ENCODE results near the gene KCNJ13. TPM values are rescaled to one million over a fixed set of nuclear protein-coding genes. Genes with fewer than 3 reads are reported as not detected.

Gene KCNJ13
- total RNA-seq, 1 donor from 2014 or later = not detected

- TF ChIP-seq, protein P1, sequence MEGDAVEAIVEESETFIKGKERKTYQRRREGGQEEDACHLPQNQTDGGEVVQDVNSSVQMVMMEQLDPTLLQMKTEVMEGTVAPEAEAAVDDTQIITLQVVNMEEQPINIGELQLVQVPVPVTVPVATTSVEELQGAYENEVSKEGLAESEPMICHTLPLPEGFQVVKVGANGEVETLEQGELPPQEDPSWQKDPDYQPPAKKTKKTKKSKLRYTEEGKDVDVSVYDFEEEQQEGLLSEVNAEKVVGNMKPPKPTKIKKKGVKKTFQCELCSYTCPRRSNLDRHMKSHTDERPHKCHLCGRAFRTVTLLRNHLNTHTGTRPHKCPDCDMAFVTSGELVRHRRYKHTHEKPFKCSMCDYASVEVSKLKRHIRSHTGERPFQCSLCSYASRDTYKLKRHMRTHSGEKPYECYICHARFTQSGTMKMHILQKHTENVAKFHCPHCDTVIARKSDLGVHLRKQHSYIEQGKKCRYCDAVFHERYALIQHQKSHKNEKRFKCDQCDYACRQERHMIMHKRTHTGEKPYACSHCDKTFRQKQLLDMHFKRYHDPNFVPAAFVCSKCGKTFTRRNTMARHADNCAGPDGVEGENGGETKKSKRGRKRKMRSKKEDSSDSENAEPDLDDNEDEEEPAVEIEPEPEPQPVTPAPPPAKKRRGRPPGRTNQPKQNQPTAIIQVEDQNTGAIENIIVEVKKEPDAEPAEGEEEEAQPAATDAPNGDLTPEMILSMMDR (IDR thresholded peaks at IDR 0.05) = no peak
- no peaks in the 10 kb centered on the region for H3K27me3 Mint-ChIP-seq (ENCODE audit: low read depth)
- H3K4me3 Mint-ChIP-seq (ENCODE audit: unreplicated experiment) = no peak overlapping the region
- no peak for DNase-seq (ENCODE audit: low spot score)
- H3K4me1 Mint-ChIP-seq (ENCODE audit: low read depth) = peaks cover 13% of the 10 kb centered on the region
- H3K36me3 Mint-ChIP-seq (ENCODE audit: low read depth) = peaks cover 11% of the 10 kb centered on the region
- no peaks in the 10 kb centered on the region for H3K9me3 Mint-ChIP-seq (ENCODE audit: low read depth)
- H3K27ac Mint-ChIP-seq (ENCODE audit: unreplicated experiment) = no peak overlapping the region
Observed at GRCh38 chr2:232773815-232774214, 2.5 kb downstream of the KCNJ13 start.

- peaks cover 19% of the 10 kb centered on the region for H3K36me3 Mint-ChIP-seq (ENCODE audit: low read depth)
- H3K4me3 Mint-ChIP-seq (ENCODE audit: unreplicated experiment) = no peak overlapping the region
- H3K9me3 Mint-ChIP-seq (ENCODE audit: low read depth) = no peaks in the 10 kb centered on the region
- H3K27ac Mint-ChIP-seq (ENCODE audit: unreplicated experiment) = no peak overlapping the region
- H3K27me3 Mint-ChIP-seq (ENCODE audit: low read depth) = no peaks in the 10 kb centered on the region
- peaks cover 16% of the 10 kb centered on the region for H3K4me1 Mint-ChIP-seq (ENCODE audit: low read depth)
- TF ChIP-seq, protein P1 (IDR thresholded peaks at IDR 0.05) = no peak
- no peak for DNase-seq (ENCODE audit: low spot score)
Observed at GRCh38 chr2:232772531-232772930, 3.8 kb downstream of the KCNJ13 start.

DNA sequence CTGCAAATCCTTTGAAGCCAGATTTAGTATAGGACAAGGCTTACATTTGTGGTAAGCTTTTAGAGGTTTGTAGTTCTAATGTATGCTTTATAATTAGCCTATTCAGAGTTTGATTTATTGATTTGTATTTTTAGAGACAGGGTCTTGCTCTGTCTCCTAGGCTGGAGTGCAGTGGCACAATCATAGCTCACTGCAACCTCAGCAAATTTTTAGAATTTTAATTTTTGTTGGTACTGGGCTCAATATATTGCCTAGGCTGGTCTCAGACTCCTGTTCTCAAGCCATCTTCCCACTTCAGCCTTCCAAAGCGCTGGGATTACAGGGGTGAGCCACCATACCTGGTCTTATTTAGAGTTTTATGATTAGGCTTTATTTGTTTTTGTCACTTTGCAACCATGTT lies 4.5 kb downstream of the KCNJ13 start:
- Mint-ChIP-seq H3K4me1 (ENCODE audit: low read depth) (peaks cover 21% of the 10 kb centered on the region), H3K9me3 (ENCODE audit: low read depth) (no peaks in the 10 kb centered on the region), H3K4me3 (ENCODE audit: unreplicated experiment) (no peak overlapping the region), H3K27me3 (ENCODE audit: low read depth) (no peaks in the 10 kb centered on the region), H3K27ac (ENCODE audit: unreplicated experiment) (no peak overlapping the region), H3K36me3 (ENCODE audit: low read depth) (peaks cover 19% of the 10 kb centered on the region)
- DNase-seq (ENCODE audit: low spot score) = no peak
- TF ChIP-seq, protein P1 (IDR thresholded peaks at IDR 0.05) = no peak

GRCh38 chr2:232770207-232770606 lies 6.2 kb downstream of the KCNJ13 start:
- TF ChIP-seq, protein P1 (IDR thresholded peaks at IDR 0.05) = no peak
- Mint-ChIP-seq H3K4me3 (ENCODE audit: unreplicated experiment) (no peak overlapping the region), H3K27me3 (ENCODE audit: low read depth) (no peaks in the 10 kb centered on the region), H3K27ac (ENCODE audit: unreplicated experiment) (no peak overlapping the region), H3K9me3 (ENCODE audit: low read depth) (no peaks in the 10 kb centered on the region), H3K36me3 (ENCODE audit: low read depth) (peaks cover 19% of the 10 kb centered on the region), H3K4me1 (ENCODE audit: low read depth) (peaks cover 24% of the 10 kb centered on the region)
- DNase-seq (ENCODE audit: low spot score) = no peak

- H3K27me3 Mint-ChIP-seq (ENCODE audit: low read depth) = no peaks in the 10 kb centered on the region
- H3K4me3 Mint-ChIP-seq (ENCODE audit: unreplicated experiment) = no peak overlapping the region
- no peaks in the 10 kb centered on the region for H3K9me3 Mint-ChIP-seq (ENCODE audit: low read depth)
- peaks cover 24% of the 10 kb centered on the region for H3K4me1 Mint-ChIP-seq (ENCODE audit: low read depth)
- no peak for DNase-seq (ENCODE audit: low spot score)
- TF ChIP-seq, protein P1 (IDR thresholded peaks at IDR 0.05) = no peak
- no peak overlapping the region for H3K27ac Mint-ChIP-seq (ENCODE audit: unreplicated experiment)
- H3K36me3 Mint-ChIP-seq (ENCODE audit: low read depth) = peaks cover 21% of the 10 kb centered on the region
Observed at GRCh38 chr2:232767866-232768265, 8.5 kb downstream of the KCNJ13 start.

All from chondrocyte (in vitro differentiated cells).